Inflammatory macrophage treated with lipopolysaccharide for 1 hour (primary cell): ENCODE measurements around the gene TERB1.
A peak's percentile ranks its signal among the peaks of the same experiment; 100 is the strongest.

Source experiments
- DNase-seq, 2 donors: peaks; one replicate each; pipeline ENCODE4 v3.0.0-alpha.2; 2020 to 2022

Gene TERB1, protein sequence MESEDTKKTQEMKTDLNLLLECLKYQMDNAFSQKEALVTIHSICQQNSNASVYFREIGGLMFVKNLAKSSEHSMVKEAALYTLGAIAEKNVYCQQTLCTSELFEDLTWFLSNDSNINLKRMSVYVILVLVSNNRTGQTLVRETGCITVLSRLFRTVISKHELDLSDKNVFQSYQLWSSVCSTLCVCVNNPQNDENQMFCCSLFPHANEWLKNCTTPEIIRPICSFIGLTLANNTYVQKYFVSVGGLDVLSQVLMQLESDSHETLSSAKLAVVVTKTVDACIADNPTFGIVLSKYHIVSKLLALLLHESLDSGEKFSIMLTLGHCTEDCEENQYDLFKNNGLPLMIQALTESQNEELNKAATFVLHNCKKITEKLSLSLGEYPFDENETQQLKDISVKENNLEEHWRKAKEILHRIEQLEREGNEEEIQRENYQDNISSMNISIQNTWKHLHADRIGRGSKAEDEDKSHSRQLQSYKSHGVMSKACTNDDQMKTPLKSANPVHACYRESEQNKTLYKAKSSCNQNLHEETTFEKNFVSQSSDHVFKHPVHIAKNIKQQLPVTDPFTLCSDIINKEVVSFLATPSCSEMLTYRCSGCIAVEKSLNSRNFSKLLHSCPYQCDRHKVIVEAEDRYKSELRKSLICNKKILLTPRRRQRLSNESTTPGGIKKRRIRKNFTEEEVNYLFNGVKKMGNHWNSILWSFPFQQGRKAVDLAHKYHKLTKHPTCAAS

DNA sequence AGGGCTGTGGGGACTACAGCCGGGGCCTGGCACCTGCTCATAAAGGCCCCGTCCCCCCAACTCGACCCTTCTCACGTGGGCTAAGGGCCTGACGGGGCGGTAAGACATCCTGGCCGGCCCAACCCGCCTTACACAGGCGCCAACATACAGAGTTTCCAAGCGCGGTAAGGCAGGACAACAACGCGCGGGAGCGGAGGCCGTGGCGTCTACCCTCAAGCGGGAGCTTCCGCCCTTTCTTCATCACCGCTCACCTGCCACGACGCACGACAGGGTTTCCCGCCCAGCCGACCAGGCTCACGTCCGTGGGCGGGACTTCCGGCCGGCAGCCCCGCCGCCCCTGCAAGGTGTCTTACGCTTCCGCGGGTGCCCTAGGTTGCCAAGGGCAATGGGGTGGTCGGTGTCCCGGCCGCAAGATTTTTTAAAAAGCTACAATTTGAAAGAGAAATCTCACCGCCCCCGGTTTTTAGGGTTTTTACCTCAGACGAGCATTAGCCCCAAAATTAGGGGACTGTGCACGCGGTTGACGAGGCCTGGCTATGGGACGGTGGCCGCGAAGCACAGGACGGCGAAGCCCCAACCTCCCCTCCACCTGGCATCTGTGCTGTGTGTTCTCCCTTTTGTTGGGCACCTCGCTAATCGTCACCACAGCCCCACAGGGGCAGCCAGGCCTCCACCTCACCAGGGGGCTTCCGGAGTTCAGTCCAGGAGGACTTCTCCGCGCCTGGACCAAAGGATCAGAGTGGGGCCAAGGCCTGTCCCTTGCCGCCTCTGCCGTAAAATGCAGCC lies at the start of gene TERB1:
TERB1 (minus strand) TSS at position 265 of the 786 bp plus-strand sequence. CDS start 4,786 bp downstream, outside the sequence.
- no peak for DNase-seq

DNA sequence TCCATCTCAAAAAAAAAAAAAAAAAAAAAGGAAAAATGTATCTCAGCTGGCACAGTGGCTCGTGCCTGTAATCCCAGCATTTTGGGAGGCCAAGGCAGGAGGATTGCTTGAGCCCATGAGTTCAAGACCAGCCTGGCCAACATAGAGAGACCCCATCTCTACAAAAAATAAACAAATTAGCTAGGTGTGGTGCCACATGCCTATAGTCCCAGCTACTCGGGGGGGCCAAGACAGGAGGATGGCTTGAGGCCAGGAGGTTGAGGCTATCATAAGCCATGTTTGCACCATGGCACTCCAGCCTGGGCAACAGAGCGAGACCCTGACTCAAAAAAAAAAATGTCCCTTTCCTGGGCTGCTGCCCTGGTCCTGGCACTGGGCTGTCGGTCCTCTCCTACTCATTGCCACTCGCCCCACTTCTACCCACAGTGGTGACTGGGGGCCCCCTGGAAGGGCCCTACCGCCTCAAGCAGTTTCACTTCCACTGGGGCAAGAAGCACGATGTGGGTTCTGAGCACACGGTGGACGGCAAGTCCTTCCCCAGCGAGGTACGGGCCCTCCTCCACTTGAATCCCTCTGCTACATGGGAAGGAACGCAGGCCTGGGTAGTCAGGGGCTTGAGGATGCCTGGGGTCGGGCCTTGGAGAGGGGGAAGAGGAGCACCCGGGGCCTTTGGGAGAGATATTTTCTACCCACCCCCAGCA lies 48.9 kb upstream of the TERB1 start:
- DNase-seq, result peak in 1 of 2 donors; percentile 8

DNA sequence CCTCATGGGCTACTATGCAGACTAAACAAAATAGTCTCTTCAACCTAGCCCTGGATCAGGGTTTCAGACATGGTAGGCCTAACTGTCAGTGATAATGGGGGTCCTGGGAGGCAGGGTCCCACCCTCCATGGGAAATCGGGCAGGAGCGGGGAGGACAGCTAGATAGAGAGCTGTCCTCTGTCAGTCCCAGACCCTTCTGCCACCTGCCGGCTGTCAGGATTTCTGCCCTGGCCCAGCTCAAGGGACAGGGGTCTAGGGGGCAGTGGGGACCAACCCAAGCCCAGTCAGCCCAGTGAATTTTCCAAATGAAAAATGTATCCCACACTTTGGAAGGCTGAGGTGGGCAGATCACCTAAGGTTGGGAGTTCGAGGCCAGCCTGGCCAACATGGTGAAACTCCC lies 48.2 kb upstream of the TERB1 start:
- no peak for DNase-seq

DNA sequence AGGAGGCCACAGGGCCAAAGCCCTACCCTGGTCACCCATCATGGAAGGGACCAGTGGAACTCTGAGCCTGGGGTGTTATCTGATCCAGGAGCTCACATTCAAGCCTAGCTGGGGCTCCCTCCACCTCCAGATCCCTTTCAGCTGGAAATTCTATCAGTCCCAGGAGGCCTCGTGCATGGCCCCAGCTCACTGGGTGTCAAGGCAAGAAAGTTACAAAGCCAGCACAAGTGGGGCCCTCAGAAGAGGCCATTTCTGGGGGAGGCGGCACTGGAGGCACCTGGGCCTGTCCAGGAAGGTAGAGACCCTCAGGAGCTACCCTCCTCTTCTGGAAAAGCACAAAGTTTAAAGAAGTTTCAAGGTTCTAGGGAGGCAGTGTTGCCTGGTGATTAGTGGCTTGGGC lies 47.6 kb upstream of the TERB1 start:
- no peak for DNase-seq

DNA sequence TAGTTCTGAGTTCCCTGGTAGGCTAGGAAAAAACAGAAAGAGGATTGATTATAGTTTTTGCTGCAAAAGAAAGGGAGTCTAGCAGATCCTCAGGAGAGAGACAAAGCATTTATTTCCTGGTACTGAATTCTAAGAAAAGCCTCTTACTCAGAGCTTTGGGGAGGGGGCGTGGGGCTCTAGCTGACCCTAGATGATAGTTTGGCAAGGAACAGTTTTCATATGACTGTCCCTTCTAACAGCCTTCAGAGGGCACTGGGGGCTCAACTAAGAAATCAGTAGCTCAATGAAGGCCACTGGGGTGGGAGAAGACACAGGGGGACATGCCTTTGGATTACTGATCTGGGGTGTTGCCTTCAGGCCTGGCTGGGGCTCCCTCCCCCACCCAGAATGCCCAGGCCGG lies 46.8 kb upstream of the TERB1 start:
- DNase-seq, result no peak

DNA sequence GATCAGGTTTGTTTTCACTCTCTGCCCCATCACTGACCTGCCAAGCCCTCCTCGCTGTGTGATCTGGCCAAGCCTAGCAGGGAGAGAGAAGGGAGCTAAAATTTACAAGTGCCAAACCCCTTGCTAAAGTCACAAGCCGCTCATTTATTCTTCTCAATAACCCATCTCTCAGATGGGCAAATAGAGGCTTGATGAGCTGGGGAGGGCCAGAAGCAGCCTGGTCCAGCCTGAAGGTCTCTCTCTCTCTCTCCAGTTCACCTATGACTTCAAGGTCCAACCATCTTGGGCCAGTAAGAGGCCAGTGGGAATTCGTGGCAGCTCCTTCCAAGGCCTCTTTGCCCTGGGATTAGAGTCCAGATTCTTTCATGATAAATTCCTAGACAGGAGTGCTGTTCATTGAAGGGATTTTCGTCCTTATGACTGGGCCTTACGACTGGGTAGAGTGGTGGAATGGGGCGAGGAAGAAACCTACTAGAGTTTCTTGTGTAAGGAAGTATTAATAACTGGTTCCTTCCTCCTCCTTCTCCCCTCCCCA lies 46.2 kb upstream of the TERB1 start:
- DNase-seq, result no peak

DNA sequence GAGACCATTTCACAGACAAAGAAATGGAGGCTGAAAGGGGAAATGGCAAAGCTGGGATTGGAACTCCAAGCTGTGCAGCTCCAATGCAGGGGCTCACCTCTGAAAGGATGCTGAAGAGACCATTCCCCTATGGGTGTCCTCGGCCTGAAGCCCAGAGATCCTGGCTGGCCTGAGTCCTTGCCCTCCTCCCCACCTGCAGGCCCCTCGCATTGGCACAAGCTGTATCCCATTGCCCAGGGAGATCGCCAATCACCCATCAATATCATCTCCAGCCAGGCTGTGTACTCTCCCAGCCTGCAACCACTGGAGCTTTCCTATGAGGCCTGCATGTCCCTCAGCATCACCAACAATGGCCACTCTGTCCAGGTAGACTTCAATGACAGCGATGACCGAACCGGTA lies 45.4 kb upstream of the TERB1 start:
- no peak for DNase-seq

DNA sequence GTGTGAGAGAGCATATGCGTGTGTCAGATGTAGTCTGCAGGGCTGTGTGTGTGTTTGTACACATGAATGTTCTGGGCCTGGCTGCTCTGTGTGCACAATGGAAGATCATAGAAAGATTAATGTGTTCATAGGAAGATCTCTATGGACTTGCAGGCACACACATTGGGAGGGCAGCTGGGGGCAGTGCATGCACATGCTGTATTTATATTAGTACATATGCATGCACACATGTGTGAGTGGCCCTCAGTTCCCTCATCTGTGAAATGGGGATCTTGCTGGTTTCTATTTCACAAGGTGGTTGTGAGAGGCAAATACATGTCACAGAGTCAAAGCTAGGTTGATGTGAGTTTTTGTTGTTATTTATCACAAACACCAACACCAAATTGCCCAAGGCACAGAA lies 44.9 kb upstream of the TERB1 start:
- DNase-seq, result no peak

DNA sequence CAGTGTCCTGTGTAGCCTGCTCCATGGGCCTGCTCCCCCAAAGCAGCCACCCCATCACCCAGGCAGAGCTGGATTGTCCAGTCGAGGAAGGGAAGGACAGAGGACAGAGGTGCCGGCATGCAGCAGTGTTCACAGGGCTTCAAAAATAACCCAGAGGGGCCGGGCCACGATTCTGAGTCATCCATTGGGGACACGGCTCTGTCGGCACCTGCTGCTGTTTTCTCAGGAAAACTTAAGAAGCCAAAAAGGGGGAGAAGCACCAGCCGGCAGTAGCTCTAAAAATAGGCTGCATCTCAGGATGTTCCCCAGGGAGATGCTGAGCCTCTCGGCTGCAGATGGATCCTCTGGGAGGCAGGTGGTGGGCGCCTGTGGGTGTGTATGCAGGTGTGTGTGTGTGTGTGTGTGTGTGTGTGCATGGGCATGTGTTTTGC lies 44.4 kb upstream of the TERB1 start:
- DNase-seq, result no peak

DNA sequence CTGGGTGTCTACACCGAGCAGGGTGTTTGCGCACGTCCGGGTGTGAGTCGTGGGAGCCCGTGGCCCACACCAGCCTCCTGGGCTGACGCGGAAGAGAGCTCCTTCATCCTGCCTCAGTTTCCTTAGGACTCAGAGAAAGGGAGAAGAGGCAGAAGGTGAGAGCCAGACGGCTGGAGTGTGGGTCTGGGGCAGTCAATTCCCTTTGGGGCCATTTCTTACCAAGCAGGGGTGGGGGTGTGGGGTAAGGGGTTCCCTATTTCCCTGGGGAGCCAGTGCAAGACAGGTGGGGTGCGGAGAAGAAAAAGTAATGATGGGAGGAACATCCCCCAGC lies 43.7 kb upstream of the TERB1 start:
- no peak for DNase-seq

DNA sequence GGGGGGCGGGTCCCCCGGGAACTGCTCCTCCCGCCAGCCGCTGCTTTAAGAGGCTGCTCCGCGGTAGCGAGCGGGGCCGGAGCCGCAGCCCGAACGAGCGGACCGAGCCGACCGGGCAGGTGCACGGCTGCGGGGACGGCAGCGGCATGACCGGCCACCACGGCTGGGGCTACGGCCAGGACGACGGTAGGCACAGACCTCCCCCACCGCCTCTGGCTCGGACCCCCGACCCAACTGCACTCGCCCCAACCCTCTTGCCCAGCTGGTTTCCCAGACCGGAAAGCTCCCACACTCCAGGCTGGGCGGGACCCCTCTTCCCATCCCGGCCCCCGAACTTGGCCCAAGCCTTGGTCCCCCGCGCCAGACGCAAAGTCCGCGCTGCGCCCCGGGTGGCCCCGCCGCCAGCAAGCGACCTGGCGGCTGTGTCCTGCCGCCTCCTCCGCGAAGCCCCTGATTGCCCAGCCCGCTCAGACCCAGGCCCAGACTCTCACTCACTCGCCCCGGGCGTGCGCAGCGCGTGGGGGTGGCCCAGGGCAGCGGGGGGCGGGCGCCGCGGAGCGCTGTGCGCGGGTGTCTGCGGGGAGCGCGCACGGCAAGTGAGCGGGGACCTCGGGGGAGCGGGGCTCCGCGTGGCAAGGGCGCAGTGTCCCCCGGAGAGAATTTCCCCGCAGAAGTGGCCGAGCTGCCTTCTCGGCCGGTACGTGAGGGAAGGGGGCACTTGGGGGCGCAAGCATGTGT lies 43.1 kb upstream of the TERB1 start, which contains the start of gene CA7:
CA7 (plus strand) TSS at position 73 of the 738 bp plus-strand sequence; CDS start at position 147, 74 bp downstream.
- no peak for DNase-seq

DNA sequence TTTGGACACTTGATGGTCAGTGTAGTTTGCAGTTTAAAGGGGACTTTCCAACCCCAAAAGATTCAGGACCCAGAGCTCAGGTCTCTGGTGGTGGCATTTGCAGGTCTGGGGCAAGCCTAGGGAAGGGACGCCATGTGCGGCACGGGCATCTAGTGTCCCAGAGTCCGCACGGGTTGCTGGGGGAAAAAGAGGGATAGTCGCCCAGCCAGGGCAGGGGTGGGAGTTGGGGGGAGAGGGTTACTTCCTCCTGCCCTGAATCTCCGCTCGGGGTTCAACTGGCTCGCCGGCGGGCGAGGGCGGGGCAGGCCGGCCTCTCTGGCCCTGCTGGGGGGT lies 42.6 kb upstream of the TERB1 start:
- no peak for DNase-seq

DNA sequence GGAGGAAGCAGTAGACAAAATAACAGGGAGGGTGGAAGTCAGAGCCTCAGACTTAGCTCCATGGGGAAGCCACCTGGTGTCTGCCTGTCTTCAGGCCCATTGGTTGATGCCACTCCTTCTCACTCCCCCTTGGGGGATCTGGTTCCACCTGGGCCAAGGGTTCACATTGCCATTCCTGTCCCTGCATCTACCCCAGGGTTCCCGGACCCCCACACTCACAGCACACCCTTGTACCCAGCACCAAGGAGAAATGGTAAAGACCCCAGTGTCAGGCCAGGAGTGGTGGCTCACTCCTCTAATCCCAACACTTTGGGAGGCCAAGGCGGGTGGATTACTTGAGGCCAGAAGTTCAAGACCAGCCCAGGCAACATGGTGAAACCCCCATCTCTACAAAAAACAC lies 41.8 kb upstream of the TERB1 start:
- DNase-seq, result no peak

DNA sequence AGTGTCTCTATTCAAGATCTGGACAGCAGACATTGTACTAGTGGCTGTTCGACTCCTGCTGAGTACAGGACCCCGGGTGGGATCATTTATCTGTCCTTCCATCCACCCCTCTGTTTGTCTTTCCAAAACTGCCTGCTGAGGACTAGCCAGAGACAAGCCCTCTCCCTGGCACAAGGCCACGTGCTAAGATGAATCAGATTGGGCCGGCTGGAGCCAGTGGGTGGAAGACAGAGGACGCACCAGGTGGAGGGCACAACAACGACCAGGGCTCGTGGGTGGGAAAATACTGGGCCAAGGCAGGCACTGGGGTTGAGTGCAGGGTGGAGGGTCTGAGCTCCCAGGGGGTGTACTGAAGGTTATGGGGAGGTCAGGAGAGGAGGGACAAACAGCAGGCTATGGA lies 41.4 kb upstream of the TERB1 start:
- no peak for DNase-seq

DNA sequence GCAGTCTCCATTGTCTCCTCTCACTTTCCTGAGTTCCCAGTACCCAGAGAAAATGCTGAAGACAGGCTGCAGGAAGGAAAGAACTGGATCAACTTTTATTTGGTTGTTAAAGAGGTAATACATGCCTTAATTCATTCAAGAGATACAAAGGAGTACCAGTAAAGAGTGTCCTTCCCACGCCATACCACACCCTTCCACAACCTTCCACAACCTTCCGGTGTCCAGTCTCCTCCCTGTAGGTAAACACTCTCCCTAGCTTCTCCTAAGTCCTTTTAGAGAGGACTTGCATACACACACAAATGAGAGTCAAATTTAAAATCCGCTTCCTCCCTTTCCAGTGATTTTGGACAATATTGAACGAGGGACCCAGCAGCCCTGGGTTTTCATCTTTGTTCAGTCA lies 40.0 kb upstream of the TERB1 start:
- DNase-seq, result no peak

DNA sequence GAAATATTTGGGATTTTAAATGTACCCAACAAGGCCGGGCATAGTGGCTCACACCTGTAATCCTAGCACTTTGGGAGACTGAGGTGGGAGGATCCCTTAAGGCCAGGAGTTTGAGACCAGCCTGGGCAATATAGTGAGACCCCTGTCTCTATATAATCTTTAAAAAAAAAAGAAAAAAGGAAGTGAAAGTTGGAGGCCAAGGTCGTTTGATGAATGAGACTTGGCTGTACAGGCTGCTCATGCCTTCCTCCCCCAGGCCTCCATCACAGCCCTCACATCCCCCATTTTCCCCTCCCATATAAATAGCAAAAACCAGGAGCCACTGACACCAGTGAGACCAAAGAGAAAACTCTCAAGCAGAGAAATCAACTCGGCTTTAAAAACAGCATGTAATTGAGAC lies 39.5 kb upstream of the TERB1 start:
- DNase-seq, result no peak

DNA sequence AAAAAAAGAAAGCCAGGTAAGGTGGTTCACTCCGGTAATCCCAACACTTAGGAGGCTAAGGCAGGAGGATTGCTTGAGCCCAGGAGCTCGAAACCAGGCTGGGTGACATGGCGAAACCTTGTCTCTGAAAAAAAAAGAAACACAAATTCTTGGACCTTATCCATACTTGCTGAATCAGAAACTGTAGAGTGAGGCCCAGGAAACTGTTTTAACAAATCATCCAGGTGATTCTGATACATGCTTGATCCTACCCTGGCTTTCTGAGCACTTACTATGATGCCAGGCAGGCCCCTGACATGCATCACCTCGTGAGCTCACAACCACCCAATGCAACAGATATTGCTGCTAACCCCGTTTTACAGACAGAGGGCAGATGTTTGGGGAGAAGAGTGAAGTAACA lies 33.4 kb upstream of the TERB1 start:
- no peak for DNase-seq

DNA sequence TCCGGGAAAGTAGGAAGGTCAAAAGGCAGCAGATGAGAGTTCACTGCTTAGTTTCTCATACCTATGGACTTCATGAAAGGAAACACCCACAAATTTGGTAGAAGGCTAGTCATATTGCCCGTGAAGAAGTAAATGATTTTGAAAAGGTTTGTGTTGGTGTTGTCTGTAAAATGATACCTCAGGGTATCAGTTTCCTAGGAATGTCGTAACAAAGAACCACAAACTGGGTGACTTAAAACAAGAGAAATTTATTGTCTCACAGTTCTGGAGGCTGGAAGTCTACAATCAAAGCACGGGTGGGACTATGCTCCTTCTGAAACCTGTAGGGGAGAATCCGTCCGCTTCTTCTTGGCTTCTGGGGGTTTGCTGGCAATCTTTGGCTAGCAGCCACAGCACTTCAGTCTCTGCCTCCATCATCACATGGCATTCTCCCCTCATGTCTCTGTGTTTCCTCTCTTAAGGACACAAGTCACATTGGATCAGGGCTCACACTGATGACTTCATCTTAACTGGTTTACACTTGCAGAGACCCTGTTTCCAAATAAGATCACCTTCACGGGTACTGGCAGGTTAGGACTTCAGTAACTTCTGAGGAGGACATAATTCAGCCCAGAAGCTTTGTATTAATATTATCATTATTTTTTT lies 31.4 kb upstream of the TERB1 start:
- no peak for DNase-seq

DNA sequence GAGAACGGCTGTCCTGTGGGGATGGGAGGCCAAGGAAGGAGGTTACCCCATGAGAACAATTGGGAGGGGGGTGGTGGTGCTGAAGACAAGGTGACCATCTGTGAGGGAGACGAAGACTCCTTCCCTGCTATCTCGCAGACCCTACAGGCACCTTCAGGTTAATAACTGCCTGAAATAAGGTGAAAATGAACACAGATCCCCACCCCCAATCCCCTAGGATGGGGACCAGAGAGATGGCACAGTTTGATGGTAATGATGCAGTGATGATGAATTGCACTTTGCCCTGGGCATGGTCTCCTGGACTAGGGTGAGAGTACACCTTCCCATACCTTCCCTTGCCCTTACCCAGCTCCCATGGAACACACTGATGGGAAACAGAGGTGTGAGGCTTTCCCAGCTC lies 30.8 kb upstream of the TERB1 start:
- no peak for DNase-seq

DNA sequence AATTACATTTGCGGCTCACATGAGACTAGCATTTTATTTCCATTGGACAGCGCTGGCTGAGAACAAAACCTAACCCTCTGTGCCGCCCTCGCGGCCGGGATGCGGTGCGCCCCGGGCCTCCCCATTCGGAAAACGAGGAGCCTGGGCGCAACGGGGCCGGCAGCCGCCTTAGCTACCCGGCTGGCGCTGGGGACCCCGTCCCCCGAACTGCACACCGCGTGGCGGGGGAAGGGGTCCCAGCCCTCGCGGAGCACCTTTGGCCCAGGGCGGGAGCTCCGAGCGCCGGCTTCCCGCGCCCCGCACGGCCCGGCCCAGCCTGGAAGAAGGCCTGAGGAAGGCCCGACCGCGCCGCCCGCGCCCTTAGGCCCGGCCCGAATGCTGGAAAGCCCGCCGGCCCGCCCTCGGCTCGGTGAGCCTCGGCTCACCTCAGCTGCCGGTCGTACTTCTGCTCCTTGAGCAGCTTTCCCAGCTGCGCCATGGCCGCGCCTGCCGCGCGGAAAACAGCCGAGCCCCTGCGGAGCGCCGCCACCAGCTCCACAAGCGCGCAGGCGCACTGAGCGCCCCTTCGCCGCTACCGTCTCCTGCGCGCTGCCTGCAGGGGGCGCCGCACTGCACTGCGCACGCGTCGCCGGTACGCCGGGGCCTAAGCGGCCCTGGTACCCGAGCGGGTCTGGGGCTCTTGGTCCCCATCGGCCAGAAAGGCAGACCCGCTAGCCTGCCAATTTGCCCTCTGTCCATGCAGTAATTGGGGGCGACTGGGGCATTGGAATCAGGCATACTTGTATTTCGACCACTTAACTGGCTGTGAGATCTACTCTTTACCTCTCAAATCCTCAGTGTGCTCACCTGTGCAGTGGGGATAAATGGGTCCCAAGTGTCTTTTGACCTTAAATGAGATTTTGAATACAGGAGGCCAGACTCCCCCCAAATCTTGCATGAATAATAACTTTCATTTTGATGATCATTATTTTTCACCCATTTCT lies 29.3 kb upstream of the TERB1 start, which contains the start of gene NAE1:
NAE1 (minus strand) TSS at position 555 of the 983 bp plus-strand sequence; CDS start at position 478, 77 bp downstream.
- peak; percentile 80 to 94 for DNase-seq
